ENCODE measurements around the gene COPB1. TPM values are rescaled to one million over a fixed set of nuclear protein-coding genes. Genes with fewer than 3 reads are reported as not detected.
A peak's percentile ranks its signal among the peaks of the same experiment; 100 is the strongest.

Gene COPB1
- total RNA-seq, 1 experiment from 2014 or later, result 94.8 TPM

DNA sequence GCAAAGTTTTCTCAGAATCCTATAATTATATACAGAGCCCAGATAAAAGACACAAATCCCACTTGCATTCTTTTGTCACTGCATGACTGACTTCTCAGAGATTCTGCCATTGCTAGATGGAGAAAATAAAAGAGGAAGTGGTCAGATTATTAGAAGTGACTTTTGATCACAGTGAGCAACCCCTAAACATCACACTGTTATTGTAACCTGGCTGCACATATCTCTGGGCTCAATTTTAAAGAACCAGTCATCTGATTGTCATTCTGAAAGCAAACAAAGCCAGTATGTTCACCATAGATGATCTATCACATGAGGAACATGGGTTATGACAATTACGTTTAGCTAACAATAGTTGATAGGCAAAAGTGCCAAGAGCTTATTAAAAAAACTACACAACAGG, 47.8 kb downstream of the COPB1 start:
- Histone ChIP-seq H3K79me2 (ENCODE audit: low read length) (no peaks in the 10 kb centered on the region), H2AFZ (ENCODE audit: low read length) (no peak overlapping the region), H3K9me2 (replicated peaks; ENCODE audit: low read length) (no peaks in the 10 kb centered on the region), H3K9me3 (ENCODE audit: low read length) (no peaks in the 10 kb centered on the region), H3K36me3 (ENCODE audit: low read depth, low read length) (peaks cover 14% of the 10 kb centered on the region), H3K27ac (ENCODE audit: low read length) (0 out of 2 replicates have a peak overlapping the region, but pooled peaks have one; percentile 17), H4K20me1 (ENCODE audit: low read length) (no peaks in the 10 kb centered on the region), H3K27me3 (ENCODE audit: low read length) (no peaks in the 10 kb centered on the region), H3K4me3 (ENCODE audit: low read length) (no peak overlapping the region), H3F3A (ENCODE audit: low read length, unreplicated experiment) (no peaks in the 10 kb centered on the region), H3K4me1 (ENCODE audit: insufficient read depth, low read length) (peaks cover 35% of the 10 kb centered on the region), H3K4me2 (ENCODE audit: low read length) (no peak overlapping the region), H3K9ac (ENCODE audit: low read length) (no peak overlapping the region)
- intact Hi-C loops (cut with micrococcal nuclease), result no loop called here
- no TSS peak for BruUV-seq (replicated peaks)
- peak; percentile 68 for DNase-seq
- TF ChIP-seq, protein P1, sequence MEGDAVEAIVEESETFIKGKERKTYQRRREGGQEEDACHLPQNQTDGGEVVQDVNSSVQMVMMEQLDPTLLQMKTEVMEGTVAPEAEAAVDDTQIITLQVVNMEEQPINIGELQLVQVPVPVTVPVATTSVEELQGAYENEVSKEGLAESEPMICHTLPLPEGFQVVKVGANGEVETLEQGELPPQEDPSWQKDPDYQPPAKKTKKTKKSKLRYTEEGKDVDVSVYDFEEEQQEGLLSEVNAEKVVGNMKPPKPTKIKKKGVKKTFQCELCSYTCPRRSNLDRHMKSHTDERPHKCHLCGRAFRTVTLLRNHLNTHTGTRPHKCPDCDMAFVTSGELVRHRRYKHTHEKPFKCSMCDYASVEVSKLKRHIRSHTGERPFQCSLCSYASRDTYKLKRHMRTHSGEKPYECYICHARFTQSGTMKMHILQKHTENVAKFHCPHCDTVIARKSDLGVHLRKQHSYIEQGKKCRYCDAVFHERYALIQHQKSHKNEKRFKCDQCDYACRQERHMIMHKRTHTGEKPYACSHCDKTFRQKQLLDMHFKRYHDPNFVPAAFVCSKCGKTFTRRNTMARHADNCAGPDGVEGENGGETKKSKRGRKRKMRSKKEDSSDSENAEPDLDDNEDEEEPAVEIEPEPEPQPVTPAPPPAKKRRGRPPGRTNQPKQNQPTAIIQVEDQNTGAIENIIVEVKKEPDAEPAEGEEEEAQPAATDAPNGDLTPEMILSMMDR (conservative IDR thresholded peaks at IDR 0.05; ENCODE audit: low read depth, low read length), result no peak
- TF ChIP-seq EZH2phosphoT487 (IDR thresholded peaks at IDR 0.05; ENCODE audit: borderline replicate concordance, low read length), result no peak
- TF ChIP-seq EZH2 (IDR thresholded peaks at IDR 0.05; ENCODE audit: low read length, unreplicated experiment), result no peak
- ChIA-PET POLR2A (ENCODE audit: unreplicated experiment) (no interaction called here), CTCF (interaction anchor here (1.5 kb wide), 1 partner anchor 151 kb away, joined by 5 read pairs; no protein-coding TSS in a partner anchor)
- ATAC-seq, result peak; percentile 39

DNA sequence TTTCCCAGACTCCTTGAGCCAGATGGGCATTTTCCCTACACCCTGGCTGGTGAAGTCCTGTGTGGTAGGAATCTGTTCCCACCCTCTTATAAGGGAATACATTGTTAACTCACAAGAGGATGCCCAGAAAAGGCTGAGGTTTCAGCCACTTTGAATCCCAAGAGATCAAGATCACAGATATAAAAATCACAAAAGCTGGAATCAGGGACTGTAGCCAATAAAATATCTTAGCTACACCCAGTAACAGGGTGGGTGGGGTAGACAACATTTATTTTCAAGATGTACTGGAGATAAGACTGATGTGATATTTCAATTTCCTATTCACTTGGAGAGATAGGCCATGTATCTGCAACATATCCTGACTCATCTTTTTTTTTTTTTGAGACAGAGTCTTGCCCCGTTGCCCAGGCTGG, 50.3 kb downstream of the COPB1 start:
- H3K36me3 ChIP-seq (ENCODE audit: low read depth, low read length), result peaks cover 9% of the 10 kb centered on the region; the same call in 1 of the 2 replicates
- no TSS peak for BruUV-seq (replicated peaks)
- ChIA-PET CTCF (interaction anchor here (0.6 kb wide), 1 partner anchor 129 kb away, joined by 3 read pairs; no protein-coding TSS in a partner anchor), POLR2A (ENCODE audit: unreplicated experiment) (no interaction called here)
- TF ChIP-seq EZH2 (IDR thresholded peaks at IDR 0.05; ENCODE audit: low read length, unreplicated experiment) (no peak), EZH2phosphoT487 (IDR thresholded peaks at IDR 0.05; ENCODE audit: borderline replicate concordance, low read length) (no peak)
- TF ChIP-seq, protein P1 (conservative IDR thresholded peaks at IDR 0.05; ENCODE audit: low read depth, low read length), result no peak
- H2AFZ ChIP-seq (ENCODE audit: low read length), result no peak overlapping the region
- H3K9ac ChIP-seq (ENCODE audit: low read length), result no peak overlapping the region
- DNase-seq, result peak; percentile 50
- no peak overlapping the region for H3K27ac ChIP-seq (ENCODE audit: low read length)
- intact Hi-C loops (cut with micrococcal nuclease), result no loop called here
- ATAC-seq, result peak; percentile 7; the same call in 1 of the 2 replicates
- no peaks in the 10 kb centered on the region for H3K27me3 ChIP-seq (ENCODE audit: low read length)
- H4K20me1 ChIP-seq (ENCODE audit: low read length), result no peaks in the 10 kb centered on the region
- no peaks in the 10 kb centered on the region for H3K79me2 ChIP-seq (ENCODE audit: low read length)
- no peaks in the 10 kb centered on the region for H3K9me3 ChIP-seq (ENCODE audit: low read length)
- H3F3A ChIP-seq (ENCODE audit: low read length, unreplicated experiment), result no peaks in the 10 kb centered on the region
- H3K4me2 ChIP-seq (ENCODE audit: low read length), result no peak overlapping the region
- H3K4me3 ChIP-seq (ENCODE audit: low read length), result no peak overlapping the region
- peaks cover 51% of the 10 kb centered on the region for H3K4me1 ChIP-seq (ENCODE audit: insufficient read depth, low read length)
- H3K9me2 ChIP-seq (replicated peaks; ENCODE audit: low read length), result no peaks in the 10 kb centered on the region

DNA sequence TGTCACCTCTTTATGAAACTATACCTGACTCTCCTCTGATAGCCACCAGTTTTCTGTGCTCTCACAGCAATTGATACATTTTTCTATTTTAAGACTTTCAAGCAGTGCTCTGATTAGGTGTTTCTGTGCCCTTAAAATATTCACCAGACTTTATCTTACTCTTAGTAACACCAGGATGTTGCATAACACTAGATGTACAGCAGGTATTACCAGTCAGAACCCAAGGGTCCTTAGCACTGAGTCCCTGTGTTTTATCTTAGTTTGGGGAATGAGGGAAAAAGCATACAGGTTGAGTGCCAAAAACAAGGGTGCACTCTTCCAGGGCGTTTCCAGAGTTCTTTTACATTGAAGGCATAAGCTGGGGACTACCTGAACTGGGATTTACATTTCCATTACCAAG, 51.4 kb downstream of the COPB1 start:
- H3K4me3 ChIP-seq (ENCODE audit: low read length), result no peak overlapping the region
- peaks cover 9% of the 10 kb centered on the region; the same call in 1 of the 2 replicates for H3K36me3 ChIP-seq (ENCODE audit: low read depth, low read length)
- intact Hi-C loops (cut with micrococcal nuclease), result no loop called here
- no peak overlapping the region for H2AFZ ChIP-seq (ENCODE audit: low read length)
- no TSS peak for BruUV-seq (replicated peaks)
- peak overlapping the region; percentile 19 for H3K4me2 ChIP-seq (ENCODE audit: low read length)
- no peak overlapping the region for H3K27ac ChIP-seq (ENCODE audit: low read length)
- peaks cover 60% of the 10 kb centered on the region for H3K4me1 ChIP-seq (ENCODE audit: insufficient read depth, low read length)
- H3K9me3 ChIP-seq (ENCODE audit: low read length), result no peaks in the 10 kb centered on the region
- no peaks in the 10 kb centered on the region for H3K27me3 ChIP-seq (ENCODE audit: low read length)
- DNase-seq (peak; percentile 46), ATAC-seq (no peak)
- no peaks in the 10 kb centered on the region for H3F3A ChIP-seq (ENCODE audit: low read length, unreplicated experiment)
- H3K9me2 ChIP-seq (replicated peaks; ENCODE audit: low read length), result no peaks in the 10 kb centered on the region
- H4K20me1 ChIP-seq (ENCODE audit: low read length), result no peaks in the 10 kb centered on the region
- CTCF ChIA-PET, result interaction anchor here (1.0 kb wide), 1 partner anchor 148 kb away, joined by 4 read pairs; no protein-coding TSS in a partner anchor
- no peaks in the 10 kb centered on the region for H3K79me2 ChIP-seq (ENCODE audit: low read length)
- no peak overlapping the region for H3K9ac ChIP-seq (ENCODE audit: low read length)
- POLR2A ChIA-PET (ENCODE audit: unreplicated experiment), result no interaction called here
- TF ChIP-seq EZH2 (IDR thresholded peaks at IDR 0.05; ENCODE audit: low read length, unreplicated experiment), result no peak
- TF ChIP-seq EZH2phosphoT487 (IDR thresholded peaks at IDR 0.05; ENCODE audit: borderline replicate concordance, low read length), result no peak
- TF ChIP-seq, protein P1 (conservative IDR thresholded peaks at IDR 0.05; ENCODE audit: low read depth, low read length), result no peak
